MCF 10A (cell line): Measurements from ENCODE around the gene BCL7A. TPM values are rescaled to one million over a fixed set of nuclear protein-coding genes. Genes with fewer than 3 reads are reported as not detected.
A peak's percentile ranks its signal among the peaks of the same experiment; 100 is the strongest.

ENCODE experiments used
- BruUV-seq: library from RNA; stranded (reverse); fragments of 400-500 nt; replicated peaks from 2 replicates; lab custom pipeline; 2021; lab: Mats Ljungman, UMichigan
- CTCF ChIA-PET: fragments of 300-600 bp; sonication (Branson Sonifier 250); formaldehyde crosslinking; extraction: SDS; loops from one replicate; lab custom pipeline; 2021; ENCODE audit warnings: antibody characterized with exemption, inconsistent platforms; lab: Yijun Ruan, JAX
- POLR2A ChIA-PET: fragments of 300-600, 350-650 bp; sonication (Branson Sonifier 250); formaldehyde crosslinking; extraction: SDS; loops from one replicate; lab custom pipeline; 2020; ENCODE audit warnings: antibody characterized with exemption, inconsistent platforms; lab: Yijun Ruan, JAX
- DNase-seq: peaks from one replicate; pipeline ENCODE4 v3.0.0-alpha.2; 2018; ENCODE audit not compliant: unreplicated experiment
- H3K27ac Mint-ChIP-seq: one replicate; pipeline ENCODE4 v1.8.0; 2022; ENCODE audit warnings: mild to moderate bottlenecking, low read depth, mixed read lengths; ENCODE audit not compliant: unreplicated experiment
- H3K27me3 Mint-ChIP-seq: one replicate; pipeline ENCODE4 v1.8.0; 2022; ENCODE audit warnings: mixed read lengths; ENCODE audit not compliant: insufficient read depth, unreplicated experiment
- H3K36me3 Mint-ChIP-seq: one replicate; pipeline ENCODE4 v1.8.0; 2022; ENCODE audit warnings: mild to moderate bottlenecking, moderate library complexity, mixed read lengths; ENCODE audit not compliant: insufficient read depth, unreplicated experiment
- H3K4me1 Mint-ChIP-seq: one replicate; pipeline ENCODE4 v1.8.0; 2022; ENCODE audit warnings: mixed read lengths; ENCODE audit not compliant: insufficient read depth, unreplicated experiment
- H3K4me3 Mint-ChIP-seq: one replicate; pipeline ENCODE4 v1.8.0; 2022; ENCODE audit warnings: mild to moderate bottlenecking, moderate library complexity, mixed read lengths; ENCODE audit not compliant: unreplicated experiment
- H3K9me3 Mint-ChIP-seq: one replicate; pipeline ENCODE4 v1.8.0; 2022; ENCODE audit warnings: mixed read lengths; ENCODE audit not compliant: unreplicated experiment
- intact Hi-C: fragments of 100-400 bp; cut with micrococcal nuclease; formaldehyde crosslinking; loops from 2 replicates; pipeline ENCODE4 v1.14.1; 2022
- total RNA-seq: library from RNA; stranded (reverse); gene quantifications from 2 replicates; pipeline ENCODE4 v1.2.3, GENCODE V29; 2022
- TF ChIP-seq, protein P1 (sequence below): fragments of 200-600 bp; IDR thresholded peaks from one replicate; pipeline ENCODE4 v1.8.0; 2022; ENCODE audit warnings: antibody characterized with exemption, mild to moderate bottlenecking; ENCODE audit not compliant: unreplicated experiment

BCL7A gene
- total RNA-seq, 1 experiment from 2014 or later: 18.1 TPM

DNA sequence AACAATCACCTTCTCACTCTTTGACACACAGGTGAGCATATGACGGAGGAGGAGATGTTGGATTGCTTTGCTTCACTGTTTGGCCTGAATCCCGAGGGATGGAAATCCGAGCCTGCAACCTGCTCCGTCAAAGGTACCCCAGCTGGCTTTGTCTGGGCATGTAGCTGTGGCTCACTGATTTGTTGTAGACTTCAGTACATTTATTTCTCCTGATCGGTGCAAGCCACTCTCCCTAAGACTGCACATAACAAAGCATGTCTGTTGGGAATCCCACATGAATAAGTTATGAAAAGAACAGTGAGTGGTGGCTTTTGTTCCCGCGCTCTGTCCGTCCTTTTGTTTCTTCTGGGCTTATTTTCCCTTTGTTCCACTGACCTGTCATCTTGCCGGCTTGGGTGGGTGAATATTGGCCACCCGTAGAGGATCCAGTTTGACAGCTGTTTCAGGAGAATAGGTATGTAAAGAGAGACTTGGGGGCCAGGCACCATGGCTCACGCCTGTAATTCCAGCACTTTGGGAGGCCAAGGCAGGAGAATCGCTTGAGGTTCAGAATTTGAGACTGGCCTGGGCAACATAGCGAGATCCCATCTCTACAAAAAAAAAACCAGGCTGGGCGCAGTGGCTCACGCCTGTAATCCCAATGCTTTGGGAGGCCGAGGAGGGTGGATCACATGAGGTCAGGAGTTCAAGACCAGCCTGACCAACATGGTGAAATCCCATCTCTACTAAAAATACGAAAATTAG lies 20.0 kb upstream of the BCL7A start:
- Mint-ChIP-seq H3K4me1 (peaks cover 6% of the 10 kb centered on the region), H3K4me3 (no peak overlapping the region), H3K27ac (peak overlapping the region; percentile 82), H3K27me3 (no peaks in the 10 kb centered on the region), H3K9me3 (no peaks in the 10 kb centered on the region), H3K36me3 (peaks cover 6% of the 10 kb centered on the region)
- POLR2A ChIA-PET: interaction anchor here (0.6 to 3.0 kb wide), 6 partner anchors 10 to 525 kb away, joined by 3 to 41 read pairs (median 6); partner anchors contain the start of genes BCL7A, KNTC1 and RSRC2
- TF ChIP-seq, protein P1, sequence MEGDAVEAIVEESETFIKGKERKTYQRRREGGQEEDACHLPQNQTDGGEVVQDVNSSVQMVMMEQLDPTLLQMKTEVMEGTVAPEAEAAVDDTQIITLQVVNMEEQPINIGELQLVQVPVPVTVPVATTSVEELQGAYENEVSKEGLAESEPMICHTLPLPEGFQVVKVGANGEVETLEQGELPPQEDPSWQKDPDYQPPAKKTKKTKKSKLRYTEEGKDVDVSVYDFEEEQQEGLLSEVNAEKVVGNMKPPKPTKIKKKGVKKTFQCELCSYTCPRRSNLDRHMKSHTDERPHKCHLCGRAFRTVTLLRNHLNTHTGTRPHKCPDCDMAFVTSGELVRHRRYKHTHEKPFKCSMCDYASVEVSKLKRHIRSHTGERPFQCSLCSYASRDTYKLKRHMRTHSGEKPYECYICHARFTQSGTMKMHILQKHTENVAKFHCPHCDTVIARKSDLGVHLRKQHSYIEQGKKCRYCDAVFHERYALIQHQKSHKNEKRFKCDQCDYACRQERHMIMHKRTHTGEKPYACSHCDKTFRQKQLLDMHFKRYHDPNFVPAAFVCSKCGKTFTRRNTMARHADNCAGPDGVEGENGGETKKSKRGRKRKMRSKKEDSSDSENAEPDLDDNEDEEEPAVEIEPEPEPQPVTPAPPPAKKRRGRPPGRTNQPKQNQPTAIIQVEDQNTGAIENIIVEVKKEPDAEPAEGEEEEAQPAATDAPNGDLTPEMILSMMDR: no peak
- BruUV-seq: TSS peak; percentile 91
- intact Hi-C loops: loop anchor here (2.0 kb wide), 1 partner anchor 33 kb away; no protein-coding TSS in a partner anchor
- CTCF ChIA-PET: interaction anchor here (0.5 to 1.0 kb wide), 5 partner anchors 9 to 51 kb away, joined by 3 to 4 read pairs (median 3); no protein-coding TSS in a partner anchor
- DNase-seq: peak; percentile 89

DNA sequence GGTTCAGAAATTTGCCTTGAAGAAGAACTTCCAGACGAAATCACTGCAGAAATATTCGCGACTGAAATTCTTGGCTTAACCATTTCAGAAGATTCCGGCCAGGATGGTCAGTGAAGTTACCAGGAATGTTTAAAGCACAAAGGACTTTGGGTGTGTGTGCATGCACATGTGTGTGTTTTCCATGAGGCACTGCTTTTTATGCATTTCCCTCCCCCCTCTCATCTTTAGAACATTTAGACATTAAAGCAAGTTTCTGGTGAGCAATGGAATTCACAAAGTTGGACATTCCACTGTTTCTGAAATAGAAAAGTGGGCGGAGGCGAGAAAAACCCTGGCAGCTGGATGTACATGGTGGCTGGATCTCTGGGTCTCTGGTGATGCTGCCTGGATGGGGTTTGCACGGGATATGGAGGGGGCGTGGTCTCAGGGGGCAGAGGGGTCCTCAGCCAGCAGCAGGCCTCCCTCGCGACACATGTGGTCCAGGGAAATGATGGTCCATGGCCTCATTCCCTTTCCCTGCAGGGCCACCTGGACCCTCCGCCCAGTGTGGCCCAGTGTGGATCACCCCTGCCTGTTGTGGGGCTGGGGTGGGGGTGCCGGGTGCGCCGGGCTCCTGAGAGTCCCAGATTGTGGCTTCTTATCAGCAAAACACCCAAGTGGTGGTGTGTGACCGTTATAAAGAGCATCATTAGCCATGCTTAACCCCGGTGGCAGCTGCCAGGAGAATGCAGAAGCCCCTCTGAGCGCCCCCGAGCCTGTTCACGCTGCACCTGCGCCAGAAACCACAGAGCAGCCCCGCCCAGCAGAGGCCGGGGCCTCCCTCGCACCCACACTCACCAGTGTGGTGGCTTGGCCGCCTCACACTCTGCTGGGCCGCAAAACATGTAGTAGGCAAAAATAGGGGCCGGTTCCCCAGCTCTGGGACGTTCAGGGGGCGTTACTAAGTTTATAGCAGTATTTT lies 17.8 kb upstream of the BCL7A start:
- Mint-ChIP-seq H3K27ac (no peak overlapping the region), H3K4me1 (peaks cover 6% of the 10 kb centered on the region), H3K36me3 (peaks cover 6% of the 10 kb centered on the region), H3K4me3 (no peak overlapping the region), H3K27me3 (no peaks in the 10 kb centered on the region), H3K9me3 (no peaks in the 10 kb centered on the region)
- intact Hi-C loops: no loop called here
- CTCF ChIA-PET: interaction anchor here (0.6 kb wide), 1 partner anchor 51 kb away, joined by 5 read pairs; no protein-coding TSS in a partner anchor
- POLR2A ChIA-PET: interaction anchor here (1.3 to 3.0 kb wide), 2 partner anchors 8 to 19 kb away, joined by 3 to 41 read pairs; partner anchors contain the start of gene BCL7A
- BruUV-seq: no TSS peak
- TF ChIP-seq, protein P1: no peak
- DNase-seq: no peak

DNA sequence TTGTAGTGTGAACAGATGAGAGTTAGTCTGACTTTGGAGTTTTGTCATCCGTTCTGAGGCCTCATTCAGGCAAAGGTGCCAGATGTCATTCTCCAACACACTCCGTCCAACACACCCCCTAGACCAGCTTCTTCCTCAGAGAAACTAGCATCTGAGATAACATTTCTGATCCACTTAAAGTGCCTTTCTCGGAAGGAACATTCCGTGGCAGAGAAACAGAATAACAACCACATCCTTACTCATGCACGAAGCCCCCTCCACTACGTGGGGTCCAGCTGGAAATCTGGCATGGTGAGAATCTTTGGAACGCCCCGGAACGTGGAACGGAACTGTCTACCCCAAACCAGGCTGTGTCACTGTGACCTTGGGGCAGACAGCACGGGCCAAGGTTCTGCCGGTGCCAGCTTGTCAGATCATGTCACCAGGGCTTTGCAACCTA lies 17.0 kb upstream of the BCL7A start:
- no peak for DNase-seq
- intact Hi-C loops: no loop called here
- TF ChIP-seq, protein P1: no peak
- H3K36me3 Mint-ChIP-seq: peaks cover 5% of the 10 kb centered on the region
- POLR2A ChIA-PET: no interaction called here
- no peak overlapping the region for H3K27ac Mint-ChIP-seq
- peaks cover 6% of the 10 kb centered on the region for H3K4me1 Mint-ChIP-seq
- CTCF ChIA-PET: interaction anchor here (0.6 to 0.7 kb wide), 2 partner anchors 52 to 193 kb away, joined by 3 to 5 read pairs; no protein-coding TSS in a partner anchor
- no TSS peak for BruUV-seq
- no peaks in the 10 kb centered on the region for H3K9me3 Mint-ChIP-seq
- H3K27me3 Mint-ChIP-seq: no peaks in the 10 kb centered on the region
- H3K4me3 Mint-ChIP-seq: no peak overlapping the region
